Esophagus squamous epithelium (tissue), 4 donors: ENCODE results near the gene LRIG1.

Source experiments
- CTCF ChIP-seq, 6 experiments: fragments of 450-650 bp in 4 of 6; fragments of 200-600 bp in 2 of 6; sonication (generic) in 2 of 6; IDR thresholded peaks; one replicate each; pipeline ENCODE4 v1.5.1; 2016 to 2019; ENCODE audit warnings: antibody characterized with exemption in 6 of 6, mild to moderate bottlenecking in 4 of 6, moderate library complexity in 4 of 6
- POLR2A ChIP-seq, 4 donors: fragments of 450-650 bp; IDR thresholded peaks; one replicate each; pipeline ENCODE4 v1.6.1; 2017; ENCODE audit warnings: antibody characterized with exemption in 4 of 4, mild to moderate bottlenecking in 4 of 4, moderate library complexity in 3 of 4

GRCh38 chr3:66403323-66403990 lies 97.4 kb downstream of the LRIG1 start:
- TF ChIP-seq CTCF (IDR thresholded peaks at IDR 0.05), result no peak
- TF ChIP-seq POLR2A (IDR thresholded peaks at IDR 0.05), result no peak
